LNCAP (cell line): ENCODE results near the gene CCR5AS.

Source experiments
- TF ChIP-seq, protein P1 (sequence below): fragments of 450-650 bp; IDR thresholded peaks from 2 replicates; pipeline ENCODE4 v1.5.1; 2017; ENCODE audit warnings: mild to moderate bottlenecking

CCR5AS gene

DNA sequence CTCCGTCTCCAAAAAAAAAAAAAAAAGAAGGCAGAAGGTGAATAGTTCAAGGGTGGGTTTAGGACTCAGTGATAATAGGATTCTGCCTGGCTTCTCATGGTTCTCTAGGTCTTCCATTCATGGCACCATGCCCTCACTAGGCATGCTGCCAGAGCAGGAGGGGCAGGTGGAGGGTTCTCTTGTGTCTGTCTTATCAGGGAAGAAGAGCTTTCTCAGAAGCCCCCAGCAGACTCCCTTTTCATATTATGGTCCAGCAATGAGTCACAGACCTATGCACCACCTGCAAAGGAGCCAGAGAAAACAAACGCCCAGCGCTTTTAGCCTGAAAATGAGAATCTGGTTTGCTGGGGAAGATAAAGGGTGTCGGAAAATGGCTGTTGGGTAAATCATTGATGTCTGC is 50.0 kb downstream of the CCR5AS start:
- TF ChIP-seq, protein P1, sequence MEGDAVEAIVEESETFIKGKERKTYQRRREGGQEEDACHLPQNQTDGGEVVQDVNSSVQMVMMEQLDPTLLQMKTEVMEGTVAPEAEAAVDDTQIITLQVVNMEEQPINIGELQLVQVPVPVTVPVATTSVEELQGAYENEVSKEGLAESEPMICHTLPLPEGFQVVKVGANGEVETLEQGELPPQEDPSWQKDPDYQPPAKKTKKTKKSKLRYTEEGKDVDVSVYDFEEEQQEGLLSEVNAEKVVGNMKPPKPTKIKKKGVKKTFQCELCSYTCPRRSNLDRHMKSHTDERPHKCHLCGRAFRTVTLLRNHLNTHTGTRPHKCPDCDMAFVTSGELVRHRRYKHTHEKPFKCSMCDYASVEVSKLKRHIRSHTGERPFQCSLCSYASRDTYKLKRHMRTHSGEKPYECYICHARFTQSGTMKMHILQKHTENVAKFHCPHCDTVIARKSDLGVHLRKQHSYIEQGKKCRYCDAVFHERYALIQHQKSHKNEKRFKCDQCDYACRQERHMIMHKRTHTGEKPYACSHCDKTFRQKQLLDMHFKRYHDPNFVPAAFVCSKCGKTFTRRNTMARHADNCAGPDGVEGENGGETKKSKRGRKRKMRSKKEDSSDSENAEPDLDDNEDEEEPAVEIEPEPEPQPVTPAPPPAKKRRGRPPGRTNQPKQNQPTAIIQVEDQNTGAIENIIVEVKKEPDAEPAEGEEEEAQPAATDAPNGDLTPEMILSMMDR = no peak

DNA sequence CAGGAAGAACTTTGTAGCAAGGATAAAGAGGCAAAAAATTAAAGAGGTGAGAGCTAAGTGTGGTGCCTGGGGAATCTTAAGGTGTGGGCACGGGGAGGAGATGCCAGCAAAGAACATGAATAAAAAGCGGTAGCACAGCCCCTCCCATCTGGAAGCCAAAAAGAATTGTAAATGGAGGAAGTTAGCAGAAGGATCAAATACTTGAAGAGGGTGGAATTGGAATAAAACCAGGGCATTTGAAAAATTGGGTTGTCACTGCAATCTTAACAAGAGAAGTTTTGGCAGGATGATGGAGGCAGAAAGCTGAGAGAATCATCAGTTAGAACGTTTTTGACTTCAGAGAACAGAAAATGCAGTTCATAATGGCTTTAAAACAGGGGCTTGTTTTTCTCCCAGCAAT is 50.6 kb downstream of the CCR5AS start:
- TF ChIP-seq, protein P1 = no peak

DNA sequence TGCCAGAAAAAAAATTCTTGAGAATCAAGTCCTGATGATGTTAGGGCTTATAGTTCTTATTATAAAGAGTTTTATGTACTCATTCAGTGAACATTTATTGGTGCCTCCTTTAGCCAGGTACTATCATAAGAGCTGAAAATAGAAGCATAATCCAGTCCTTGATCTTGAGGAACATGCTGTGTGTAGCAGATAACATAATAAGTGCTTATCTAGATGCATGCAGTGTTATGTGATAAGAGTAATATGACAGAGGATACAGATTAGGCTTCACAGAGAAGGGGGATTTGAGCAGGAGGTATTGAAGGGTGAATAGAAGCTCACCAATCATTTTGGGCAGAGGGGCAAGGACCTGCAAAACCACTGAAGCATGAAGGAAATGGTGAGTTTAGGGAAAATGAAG is 51.9 kb downstream of the CCR5AS start:
- TF ChIP-seq, protein P1 = no peak

DNA sequence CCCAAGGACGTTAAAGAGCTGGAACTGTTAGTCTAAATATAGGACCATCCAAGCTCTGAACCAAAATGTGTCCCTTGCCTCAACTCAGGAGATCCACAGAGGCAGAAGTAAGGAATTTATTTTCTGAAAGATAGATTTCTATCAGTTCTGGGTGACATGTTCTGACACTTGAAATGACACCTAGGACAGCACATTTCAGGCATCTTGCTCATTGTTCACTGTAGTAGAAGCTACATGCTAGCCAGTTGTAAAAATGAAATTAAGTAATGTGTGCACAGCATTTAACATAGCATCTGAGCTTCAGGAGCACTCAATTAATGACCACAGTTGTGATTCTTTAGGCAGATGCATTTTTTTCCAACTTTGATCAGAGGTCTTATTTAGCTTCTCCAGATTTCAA is 52.4 kb downstream of the CCR5AS start:
- TF ChIP-seq, protein P1 = no peak

DNA sequence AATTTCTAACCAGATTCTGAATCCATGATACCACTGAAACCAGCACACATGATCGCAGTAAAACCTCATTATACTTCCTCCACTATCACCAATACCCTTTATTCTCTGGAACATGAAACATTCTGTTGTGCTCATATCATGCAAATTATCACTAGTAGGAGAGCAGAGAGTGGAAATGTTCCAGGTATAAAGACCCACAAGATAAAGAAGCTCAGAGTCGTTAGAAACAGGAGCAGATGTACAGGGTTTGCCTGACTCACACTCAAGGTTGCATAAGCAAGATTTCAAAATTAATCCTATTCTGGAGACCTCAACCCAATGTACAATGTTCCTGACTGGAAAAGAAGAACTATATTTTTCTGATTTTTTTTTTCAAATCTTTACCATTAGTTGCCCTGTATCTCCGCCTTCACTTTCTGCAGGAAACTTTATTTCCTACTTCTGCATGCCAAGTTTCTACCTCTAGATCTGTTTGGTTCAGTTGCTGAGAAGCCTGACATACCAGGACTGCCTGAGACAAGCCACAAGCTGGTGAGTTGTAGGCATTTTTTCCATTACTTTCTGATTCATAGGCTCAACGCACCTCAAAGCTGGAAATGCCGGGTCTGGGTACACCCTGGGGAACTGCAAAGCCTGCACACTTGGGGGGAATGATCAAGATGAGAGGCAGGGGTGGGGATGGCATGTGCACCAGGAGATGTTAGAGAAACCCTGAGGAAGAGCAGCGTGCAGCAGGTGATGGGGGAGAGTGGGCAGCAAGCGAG is 53.0 kb downstream of the CCR5AS start, which contains the start of gene CCR2:
Gene CCR2 (plus strand): TSS at position 465 of the 764 bp plus-strand sequence. CDS start 3,417 bp downstream, outside the sequence.
- TF ChIP-seq, protein P1 = no peak

DNA sequence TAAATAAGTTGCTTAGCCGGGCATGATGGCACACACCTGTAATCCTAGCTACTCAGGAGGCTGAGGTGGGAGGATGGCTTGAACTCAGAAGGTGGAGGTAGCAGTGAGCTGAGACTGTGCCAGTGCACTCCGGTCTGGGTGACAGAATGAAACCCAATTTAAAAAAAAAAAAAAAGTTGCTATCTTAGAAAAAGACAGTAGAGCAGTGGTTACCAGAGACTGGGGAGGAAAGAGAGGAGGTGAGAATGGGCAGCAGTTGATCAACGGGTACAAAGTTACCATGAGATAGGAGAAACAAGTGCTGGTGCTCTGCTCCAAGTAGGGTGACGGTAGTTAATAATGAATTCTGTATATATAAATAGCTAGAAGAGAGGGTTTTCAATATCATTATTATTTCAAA is 53.8 kb downstream of the CCR5AS start:
- TF ChIP-seq, protein P1 = no peak

DNA sequence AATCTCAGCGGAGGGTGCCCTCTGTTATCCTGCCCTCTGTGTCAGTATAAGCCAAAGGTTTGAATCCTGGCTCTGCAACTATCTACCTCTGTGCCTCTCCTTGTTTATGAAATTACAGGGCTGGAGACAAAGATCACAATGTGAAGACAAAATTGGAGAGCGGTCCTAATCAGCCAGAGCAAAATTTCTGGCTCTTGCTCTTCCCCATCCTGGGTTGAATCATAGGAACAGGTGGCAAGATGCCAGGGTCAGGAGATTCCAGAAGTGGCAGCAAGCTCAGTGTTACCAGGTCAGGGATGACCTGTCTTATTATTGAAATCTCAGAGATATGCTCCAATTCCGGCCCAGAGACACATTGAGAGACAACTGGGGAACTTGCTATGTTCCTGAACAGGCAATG is 55.2 kb downstream of the CCR5AS start:
- TF ChIP-seq, protein P1 = no peak

DNA sequence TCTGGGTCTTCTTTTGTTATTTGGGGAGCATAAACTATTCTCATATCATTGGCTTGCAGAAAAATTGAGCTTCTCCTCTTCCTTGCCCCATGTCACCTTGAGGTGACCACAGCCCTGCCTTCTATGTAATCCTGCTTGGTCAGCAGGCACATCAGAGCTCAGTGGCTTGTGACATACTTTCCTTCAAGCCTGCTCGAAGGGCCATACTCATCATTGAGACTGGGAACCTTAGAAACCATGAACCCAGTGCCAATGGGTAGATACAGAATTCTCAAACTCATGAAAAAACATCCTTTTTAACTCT is 56.7 kb downstream of the CCR5AS start:
- TF ChIP-seq, protein P1 = no peak
